ENCODE data around the gene NOS3. TPM values are rescaled to one million over a fixed set of nuclear protein-coding genes. Genes with fewer than 3 reads are reported as not detected.
A peak's percentile ranks its signal among the peaks of the same experiment; 100 is the strongest.

Gene NOS3
- total and polyA plus RNA-seq, 2 experiments from 2014 or later, result 0.32 to 0.83 TPM

GRCh38 chr7:151005566-151005965 lies 14.7 kb downstream of the NOS3 start:
- H3K79me2 ChIP-seq (ENCODE audit: insufficient read depth), result no peaks in the 10 kb centered on the region
- no peaks in the 10 kb centered on the region for H3K4me1 ChIP-seq (ENCODE audit: insufficient read depth)
- in situ Hi-C loops (cut with MboI), result no loop called here
- no peaks in the 10 kb centered on the region for H3F3A ChIP-seq (ENCODE audit: insufficient read depth)
- no peaks in the 10 kb centered on the region for H3K9me3 ChIP-seq (ENCODE audit: low read depth)
- H3K27me3 ChIP-seq (replicated peaks; ENCODE audit: insufficient read depth), result no peaks in the 10 kb centered on the region; the same call in 1 of the 2 replicates
- no peak for DNase-seq
- no peak overlapping the region for H3K4me2 ChIP-seq (ENCODE audit: unreplicated experiment)
- H3K9me2 ChIP-seq (ENCODE audit: insufficient read depth), result no peaks in the 10 kb centered on the region
- no peak overlapping the region for H3K9ac ChIP-seq
- H3K4me3 ChIP-seq, result no peak overlapping the region
- no peaks in the 10 kb centered on the region for H4K20me1 ChIP-seq (ENCODE audit: insufficient read depth)
- no peak for TF ChIP-seq EZH2phosphoT487 (IDR thresholded peaks at IDR 0.05; ENCODE audit: insufficient read depth, low read depth)
- TF ChIP-seq EZH2 (IDR thresholded peaks at IDR 0.05; ENCODE audit: insufficient read depth, poor library complexity, severe bottlenecking), result no peak
- H3K36me3 ChIP-seq (ENCODE audit: low read depth), result no peaks in the 10 kb centered on the region
- no peak overlapping the region for H2AFZ ChIP-seq
- 31 to 35% methylated on average over 9 of the region's 9 CpGs for whole genome bisulfite sequencing, 2 experiments (ENCODE audit: low coverage in 1 of 2, low lambda C conversion rate in 2 of 2, missing lambda C conversion rate in 2 of 2)
- H3K27ac ChIP-seq, result no peak overlapping the region

DNA sequence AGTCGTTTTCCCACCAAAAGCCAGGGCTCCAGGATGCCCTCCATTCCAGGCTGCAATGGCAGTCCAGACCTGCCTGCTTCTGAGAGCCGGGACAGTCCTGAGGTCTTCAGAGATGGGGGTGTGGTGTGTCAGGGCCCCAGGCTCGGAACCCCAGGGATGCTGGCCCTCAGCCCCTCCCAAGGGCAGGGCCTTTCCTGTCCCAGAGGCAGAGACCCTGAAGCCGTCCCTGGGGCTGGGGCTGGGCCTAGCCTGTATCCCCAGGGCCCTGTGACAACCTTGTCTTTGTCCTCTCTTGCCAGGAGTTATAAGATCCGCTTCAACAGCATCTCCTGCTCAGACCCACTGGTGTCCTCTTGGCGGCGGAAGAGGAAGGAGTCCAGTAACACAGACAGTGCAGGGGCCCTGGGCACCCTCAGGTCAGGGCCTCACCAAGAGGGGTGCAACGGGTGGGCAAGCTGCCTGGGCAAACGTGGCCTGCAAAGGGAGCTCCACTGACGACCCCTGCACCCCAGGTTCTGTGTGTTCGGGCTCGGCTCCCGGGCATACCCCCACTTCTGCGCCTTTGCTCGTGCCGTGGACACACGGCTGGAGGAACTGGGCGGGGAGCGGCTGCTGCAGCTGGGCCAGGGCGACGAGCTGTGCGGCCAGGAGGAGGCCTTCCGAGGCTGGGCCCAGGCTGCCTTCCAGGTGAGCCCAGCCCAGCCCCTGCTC lies 15.9 kb downstream of the NOS3 start:
- no peaks in the 10 kb centered on the region for H3K36me3 ChIP-seq (ENCODE audit: low read depth)

DNA sequence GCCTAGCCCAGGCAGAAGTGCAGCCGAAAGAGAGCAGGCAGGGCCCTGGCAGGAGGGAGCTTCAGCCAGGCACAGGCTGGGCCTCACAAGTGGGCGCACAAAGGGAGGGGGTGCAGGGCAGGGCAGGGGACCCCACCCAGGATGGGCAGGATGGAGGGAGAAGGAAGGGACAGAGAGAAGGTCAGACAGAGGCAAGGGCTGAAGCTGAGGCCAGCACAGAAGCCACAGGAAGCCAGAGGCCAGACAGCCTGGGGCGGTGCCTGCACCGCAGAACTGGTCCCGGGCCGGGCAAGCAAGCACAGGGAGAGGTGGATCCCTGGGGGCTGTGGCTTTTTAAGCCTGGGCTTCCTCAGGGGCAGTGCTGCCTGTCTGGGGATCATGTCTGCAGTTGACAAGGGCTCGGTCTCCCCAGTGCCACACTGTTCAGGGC lies 16.7 kb downstream of the NOS3 start:
- H3F3A ChIP-seq (ENCODE audit: insufficient read depth), result no peaks in the 10 kb centered on the region
- no peak for DNase-seq
- TF ChIP-seq EZH2 (IDR thresholded peaks at IDR 0.05; ENCODE audit: insufficient read depth, poor library complexity, severe bottlenecking), result no peak
- no peak for TF ChIP-seq EZH2phosphoT487 (IDR thresholded peaks at IDR 0.05; ENCODE audit: insufficient read depth, low read depth)
- H3K4me3 ChIP-seq, result no peak overlapping the region
- H3K9me3 ChIP-seq (ENCODE audit: low read depth), result no peaks in the 10 kb centered on the region
- no peaks in the 10 kb centered on the region; the same call in 1 of the 2 replicates for H3K27me3 ChIP-seq (replicated peaks; ENCODE audit: insufficient read depth)
- no peak overlapping the region for H3K4me2 ChIP-seq (ENCODE audit: unreplicated experiment)
- no peaks in the 10 kb centered on the region for H3K79me2 ChIP-seq (ENCODE audit: insufficient read depth)
- no peak overlapping the region for H3K27ac ChIP-seq
- no peak overlapping the region for H2AFZ ChIP-seq
- WGBS, 2 experiments (ENCODE audit: low coverage in 1 of 2, low lambda C conversion rate in 2 of 2, missing lambda C conversion rate in 2 of 2), result 83 to 84% methylated on average over 7 of the region's 7 CpGs
- no peaks in the 10 kb centered on the region for H4K20me1 ChIP-seq (ENCODE audit: insufficient read depth)
- H3K9ac ChIP-seq, result no peak overlapping the region
- no peaks in the 10 kb centered on the region for H3K4me1 ChIP-seq (ENCODE audit: insufficient read depth)
- no peaks in the 10 kb centered on the region for H3K9me2 ChIP-seq (ENCODE audit: insufficient read depth)
- in situ Hi-C loops (cut with MboI), result no loop called here
- H3K36me3 ChIP-seq (ENCODE audit: low read depth), result no peaks in the 10 kb centered on the region

More for the DNA sequence above, 15.9 kb downstream of the NOS3 start:
- Histone ChIP-seq H3K9me3 (ENCODE audit: low read depth) (no peaks in the 10 kb centered on the region), H3K27ac (no peak overlapping the region), H3K9me2 (ENCODE audit: insufficient read depth) (no peaks in the 10 kb centered on the region), H3K9ac (no peak overlapping the region), H3F3A (ENCODE audit: insufficient read depth) (no peaks in the 10 kb centered on the region), H3K4me1 (ENCODE audit: insufficient read depth) (no peaks in the 10 kb centered on the region), H3K4me3 (no peak overlapping the region), H3K27me3 (replicated peaks; ENCODE audit: insufficient read depth) (no peaks in the 10 kb centered on the region; the same call in 1 of the 2 replicates), H2AFZ (no peak overlapping the region), H3K79me2 (ENCODE audit: insufficient read depth) (no peaks in the 10 kb centered on the region), H3K4me2 (ENCODE audit: unreplicated experiment) (no peak overlapping the region), H4K20me1 (ENCODE audit: insufficient read depth) (no peaks in the 10 kb centered on the region)
- DNase-seq, result no peak
- 59 to 66% methylated on average over 23 of the region's 23 CpGs for WGBS, 2 experiments (ENCODE audit: low coverage in 1 of 2, low lambda C conversion rate in 2 of 2, missing lambda C conversion rate in 2 of 2)
- TF ChIP-seq EZH2 (IDR thresholded peaks at IDR 0.05; ENCODE audit: insufficient read depth, poor library complexity, severe bottlenecking) (no peak), EZH2phosphoT487 (IDR thresholded peaks at IDR 0.05; ENCODE audit: insufficient read depth, low read depth) (no peak)
- in situ Hi-C loops (cut with MboI), result no loop called here

- H3K36me3 ChIP-seq (ENCODE audit: low read depth), result no peaks in the 10 kb centered on the region
- H2AFZ ChIP-seq, result peak overlapping the region; percentile 65
- no peaks in the 10 kb centered on the region for H3K4me1 ChIP-seq (ENCODE audit: insufficient read depth)
- no peak overlapping the region for H3K9ac ChIP-seq
- H3K9me2 ChIP-seq (ENCODE audit: insufficient read depth), result no peaks in the 10 kb centered on the region
- no peak for TF ChIP-seq EZH2 (IDR thresholded peaks at IDR 0.05; ENCODE audit: insufficient read depth, poor library complexity, severe bottlenecking)
- TF ChIP-seq EZH2phosphoT487 (IDR thresholded peaks at IDR 0.05; ENCODE audit: insufficient read depth, low read depth), result no peak
- H4K20me1 ChIP-seq (ENCODE audit: insufficient read depth), result no peaks in the 10 kb centered on the region
- no peak overlapping the region for H3K4me3 ChIP-seq
- no peaks in the 10 kb centered on the region; the same call in 1 of the 2 replicates for H3K27me3 ChIP-seq (replicated peaks; ENCODE audit: insufficient read depth)
- in situ Hi-C loops (cut with MboI), result no loop called here
- no peaks in the 10 kb centered on the region for H3K79me2 ChIP-seq (ENCODE audit: insufficient read depth)
- H3K4me2 ChIP-seq (ENCODE audit: unreplicated experiment), result no peak overlapping the region
- H3K27ac ChIP-seq, result no peak overlapping the region
- H3F3A ChIP-seq (ENCODE audit: insufficient read depth), result no peaks in the 10 kb centered on the region
- no peak for DNase-seq
- no peaks in the 10 kb centered on the region for H3K9me3 ChIP-seq (ENCODE audit: low read depth)
- 53 to 55% methylated on average over 7 to 11 of the region's 11 CpGs for WGBS, 2 experiments (ENCODE audit: low coverage in 1 of 2, low lambda C conversion rate in 2 of 2, missing lambda C conversion rate in 2 of 2)
Observed at GRCh38 chr7:151008143-151008510, 17.3 kb downstream of the NOS3 start.

Measured in GM23248 (cell line).